Peyer's patch (tissue), 4 donors: ENCODE measurements around the gene CYS1. TPM values are rescaled to one million over a fixed set of nuclear protein-coding genes. Genes with fewer than 3 reads are reported as not detected.
A peak's percentile ranks its signal among the peaks of the same experiment; 100 is the strongest.
"Not testable (repeated sequence)": the region's sequence is repeated elsewhere in the genome, so short reads cannot be mapped to it uniquely, and the experiment has no call there.

Experiments
- DNase-seq, 3 donors: peaks; one replicate each; pipeline ENCODE4 v3.0.0-alpha.2; 2017 to 2019
- H3K27ac ChIP-seq, 4 donors: fragments of 200-600 bp; sonication (generic); one replicate each; pipeline ENCODE4 v1.5.1; 2016 to 2019
- H3K27me3 ChIP-seq, 2 donors: fragments of 200-600 bp; sonication (generic); one replicate each; pipeline ENCODE4 v1.5.1; 2019
- H3K36me3 ChIP-seq, 3 donors: fragments of 200-600 bp; sonication (generic); one replicate each; pipeline ENCODE4 v1.5.1; 2016 to 2019
- H3K4me1 ChIP-seq, 4 donors: fragments of 200-600 bp; sonication (generic); one replicate each; pipeline ENCODE4 v1.5.1; 2016 to 2019
- H3K4me3 ChIP-seq, 4 donors: fragments of 200-600 bp; sonication (generic); 1 replicate in 3 of 4; 2 replicates in 1 of 4; pipeline ENCODE4 v1.5.1; 2016 to 2019; ENCODE audit warnings: mild to moderate bottlenecking in 1 of 4
- H3K9me3 ChIP-seq, 4 donors: fragments of 200-600 bp; sonication (generic); one replicate each; pipeline ENCODE4 v1.5.1; 2016 to 2019; ENCODE audit warnings: mild to moderate bottlenecking in 1 of 4
- POLR2A ChIP-seq, 2 donors: fragments of 450-650 bp; IDR thresholded peaks; one replicate each; pipeline ENCODE4 v1.5.1; 2017; ENCODE audit warnings: antibody characterized with exemption in 2 of 2, mild to moderate bottlenecking in 2 of 2, moderate library complexity in 2 of 2
- total RNA-seq, 4 donors: library from RNA; depleted of rRNA; stranded (reverse); fragments of >200 nt; gene quantifications; one replicate each; pipeline ENCODE4 v1.1.0, GENCODE V29; 2016
- TF ChIP-seq, protein P1 (sequence below), 6 experiments: fragments of 450-650 bp in 4 of 6; fragments of 200-600 bp in 2 of 6; sonication (generic) in 1 of 6; IDR thresholded peaks; one replicate each; pipeline ENCODE4 v1.5.1; 2017 to 2019; ENCODE audit warnings: antibody characterized with exemption in 6 of 6, mild to moderate bottlenecking in 3 of 6, moderate library complexity in 1 of 6

Gene CYS1
- total RNA-seq, 4 donors from 2014 or later, result 1.3 to 5.8 (median 1.6) TPM; not detected in 1

DNA sequence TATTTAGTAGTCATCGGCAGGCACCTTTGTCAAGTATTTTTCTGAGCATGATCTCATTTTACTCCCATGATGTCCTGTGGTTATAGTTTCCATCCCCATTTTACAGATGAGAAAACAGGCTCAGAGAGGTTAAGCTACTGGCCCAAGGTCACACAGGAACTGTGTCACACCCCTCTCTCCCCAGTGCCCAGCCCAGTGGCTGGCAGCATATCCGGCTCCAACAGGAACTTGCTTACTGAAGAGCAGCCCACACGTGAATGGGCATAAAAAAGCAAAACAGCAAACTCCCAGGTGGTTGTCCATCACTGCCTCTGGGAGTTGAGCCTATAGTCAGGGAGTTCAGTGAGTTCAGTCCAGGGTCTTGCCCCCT, 45.2 kb downstream of the CYS1 start:
- Histone ChIP-seq H3K27me3 (no peaks in the 10 kb centered on the region), H3K36me3 (no peaks in the 10 kb centered on the region), H3K4me3 (no peak overlapping the region), H3K9me3 (no peaks in the 10 kb centered on the region), H3K27ac (no peak overlapping the region), H3K4me1 (peaks cover 0 to 11% (median 0%) of the 10 kb centered on the region in 4 donors)
- DNase-seq, result no peak
- no peak for TF ChIP-seq POLR2A (IDR thresholded peaks at IDR 0.05)
- TF ChIP-seq, protein P1, sequence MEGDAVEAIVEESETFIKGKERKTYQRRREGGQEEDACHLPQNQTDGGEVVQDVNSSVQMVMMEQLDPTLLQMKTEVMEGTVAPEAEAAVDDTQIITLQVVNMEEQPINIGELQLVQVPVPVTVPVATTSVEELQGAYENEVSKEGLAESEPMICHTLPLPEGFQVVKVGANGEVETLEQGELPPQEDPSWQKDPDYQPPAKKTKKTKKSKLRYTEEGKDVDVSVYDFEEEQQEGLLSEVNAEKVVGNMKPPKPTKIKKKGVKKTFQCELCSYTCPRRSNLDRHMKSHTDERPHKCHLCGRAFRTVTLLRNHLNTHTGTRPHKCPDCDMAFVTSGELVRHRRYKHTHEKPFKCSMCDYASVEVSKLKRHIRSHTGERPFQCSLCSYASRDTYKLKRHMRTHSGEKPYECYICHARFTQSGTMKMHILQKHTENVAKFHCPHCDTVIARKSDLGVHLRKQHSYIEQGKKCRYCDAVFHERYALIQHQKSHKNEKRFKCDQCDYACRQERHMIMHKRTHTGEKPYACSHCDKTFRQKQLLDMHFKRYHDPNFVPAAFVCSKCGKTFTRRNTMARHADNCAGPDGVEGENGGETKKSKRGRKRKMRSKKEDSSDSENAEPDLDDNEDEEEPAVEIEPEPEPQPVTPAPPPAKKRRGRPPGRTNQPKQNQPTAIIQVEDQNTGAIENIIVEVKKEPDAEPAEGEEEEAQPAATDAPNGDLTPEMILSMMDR (IDR thresholded peaks at IDR 0.05), result no peak

DNA sequence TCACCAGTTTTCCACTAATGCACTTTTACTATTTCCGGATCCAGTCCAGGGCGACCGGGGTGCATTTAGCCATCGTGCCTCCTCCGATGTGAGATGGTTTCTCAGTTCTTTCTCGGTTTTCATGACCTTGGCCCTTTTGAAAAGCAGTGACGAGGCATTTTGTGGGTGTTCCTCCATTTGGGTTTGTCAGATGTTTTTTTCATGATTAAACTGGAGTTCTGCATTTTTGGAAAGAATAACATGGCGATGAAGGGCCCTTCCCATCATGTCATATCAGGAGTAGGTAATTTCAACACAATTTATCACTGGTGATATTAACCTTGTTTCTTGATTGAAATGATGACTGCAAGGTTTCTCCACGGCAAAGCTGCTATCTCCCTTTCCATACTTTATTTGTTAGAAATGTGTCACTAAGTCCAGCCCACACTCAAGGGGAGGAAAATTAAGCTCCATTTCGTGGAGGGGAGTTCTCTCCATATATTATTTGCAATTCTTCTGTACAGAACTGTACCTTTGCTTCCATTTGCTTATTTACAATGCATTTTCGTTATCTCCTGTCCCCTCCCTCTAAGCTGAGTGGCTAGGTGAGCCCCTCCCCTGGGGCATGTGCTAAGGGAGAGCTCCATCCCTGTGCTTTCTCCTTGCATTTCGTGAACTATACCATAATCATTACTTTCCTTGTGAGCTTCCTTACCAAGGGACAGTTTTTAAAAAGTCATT, 45.7 kb downstream of the CYS1 start:
- TF ChIP-seq, protein P1 (IDR thresholded peaks at IDR 0.05), result no peak
- TF ChIP-seq POLR2A (IDR thresholded peaks at IDR 0.05), result no peak
- no peaks in the 10 kb centered on the region for H3K27me3 ChIP-seq
- no peaks in the 10 kb centered on the region for H3K36me3 ChIP-seq
- DNase-seq, result no peak
- no peak overlapping the region for H3K27ac ChIP-seq
- no peaks in the 10 kb centered on the region for H3K9me3 ChIP-seq
- H3K4me3 ChIP-seq, result no peak overlapping the region
- peaks cover 0 to 11% (median under 1%) of the 10 kb centered on the region in 4 donors for H3K4me1 ChIP-seq

DNA sequence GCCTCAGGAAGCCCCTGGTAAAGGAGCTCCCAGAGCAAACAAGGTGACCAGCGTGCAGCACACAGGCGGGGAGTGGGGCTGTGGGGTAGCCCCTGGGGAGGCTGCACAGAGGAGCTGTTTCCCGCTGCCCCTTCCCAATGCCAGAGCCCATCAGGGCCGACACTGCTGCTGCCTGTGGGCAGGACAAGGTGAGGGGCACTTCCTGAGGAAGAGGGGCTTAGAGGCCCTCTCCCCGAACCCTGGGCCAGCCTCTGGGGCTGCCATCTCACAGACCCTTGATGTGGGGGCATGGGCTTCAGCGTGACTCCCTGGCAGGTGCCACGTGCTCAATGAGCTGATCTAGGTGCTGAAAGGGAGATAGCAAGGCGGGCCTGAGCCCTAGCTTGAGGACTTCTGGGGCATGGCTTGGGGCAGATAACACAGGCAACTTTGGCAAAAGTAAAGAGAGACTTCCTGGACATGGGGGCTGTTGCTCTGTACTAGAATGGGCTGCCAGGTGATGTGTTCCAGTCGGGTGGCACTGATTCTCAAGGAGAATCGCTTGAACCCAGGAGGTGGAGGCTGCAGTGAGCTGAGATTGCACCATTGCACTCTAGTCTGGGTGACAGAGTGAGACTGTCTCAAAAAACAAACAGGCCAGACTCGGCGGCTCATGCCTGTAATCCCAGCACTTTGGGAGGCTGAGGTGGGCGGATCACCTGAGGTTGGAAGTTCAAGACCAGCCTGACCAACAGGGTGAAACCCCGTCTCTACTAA, 46.8 kb downstream of the CYS1 start:
- Histone ChIP-seq H3K9me3 (no peaks in the 10 kb centered on the region), H3K4me3 (no peak overlapping the region), H3K4me1 (peaks cover 0 to 19% (median 5%) of the 10 kb centered on the region in 4 donors), H3K27ac (no peak overlapping the region), H3K36me3 (no peaks in the 10 kb centered on the region), H3K27me3 (no peaks in the 10 kb centered on the region)
- TF ChIP-seq, protein P1 (IDR thresholded peaks at IDR 0.05), result no peak
- TF ChIP-seq POLR2A (IDR thresholded peaks at IDR 0.05), result no peak
- DNase-seq, result no peak

DNA sequence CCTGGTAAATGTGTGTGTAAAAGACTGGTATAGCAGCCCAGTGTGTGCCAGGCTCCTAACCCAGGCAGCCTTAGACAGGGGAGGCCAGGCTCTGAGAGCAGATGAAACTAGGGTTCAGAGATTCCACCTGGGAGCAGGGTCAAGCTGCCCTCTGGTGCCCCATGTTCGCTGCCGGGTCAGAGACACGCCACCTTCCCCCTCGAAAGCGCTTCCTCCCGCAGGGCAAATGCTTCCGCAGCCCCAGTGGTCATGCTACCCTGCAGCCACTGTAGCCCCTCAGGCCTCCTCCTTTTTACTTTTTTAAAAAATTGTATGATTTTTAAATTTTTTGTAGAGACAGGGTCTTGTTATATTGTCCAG, 47.5 kb downstream of the CYS1 start:
- no peaks in the 10 kb centered on the region for H3K27me3 ChIP-seq
- no peak for DNase-seq
- H3K4me3 ChIP-seq, result no peak overlapping the region
- H3K4me1 ChIP-seq, result peaks cover 0 to 20% (median 5%) of the 10 kb centered on the region in 4 donors
- H3K36me3 ChIP-seq, result no peaks in the 10 kb centered on the region
- no peak overlapping the region for H3K27ac ChIP-seq
- no peaks in the 10 kb centered on the region for H3K9me3 ChIP-seq
- TF ChIP-seq POLR2A (IDR thresholded peaks at IDR 0.05), result no peak
- TF ChIP-seq, protein P1 (IDR thresholded peaks at IDR 0.05), result no peak

DNA sequence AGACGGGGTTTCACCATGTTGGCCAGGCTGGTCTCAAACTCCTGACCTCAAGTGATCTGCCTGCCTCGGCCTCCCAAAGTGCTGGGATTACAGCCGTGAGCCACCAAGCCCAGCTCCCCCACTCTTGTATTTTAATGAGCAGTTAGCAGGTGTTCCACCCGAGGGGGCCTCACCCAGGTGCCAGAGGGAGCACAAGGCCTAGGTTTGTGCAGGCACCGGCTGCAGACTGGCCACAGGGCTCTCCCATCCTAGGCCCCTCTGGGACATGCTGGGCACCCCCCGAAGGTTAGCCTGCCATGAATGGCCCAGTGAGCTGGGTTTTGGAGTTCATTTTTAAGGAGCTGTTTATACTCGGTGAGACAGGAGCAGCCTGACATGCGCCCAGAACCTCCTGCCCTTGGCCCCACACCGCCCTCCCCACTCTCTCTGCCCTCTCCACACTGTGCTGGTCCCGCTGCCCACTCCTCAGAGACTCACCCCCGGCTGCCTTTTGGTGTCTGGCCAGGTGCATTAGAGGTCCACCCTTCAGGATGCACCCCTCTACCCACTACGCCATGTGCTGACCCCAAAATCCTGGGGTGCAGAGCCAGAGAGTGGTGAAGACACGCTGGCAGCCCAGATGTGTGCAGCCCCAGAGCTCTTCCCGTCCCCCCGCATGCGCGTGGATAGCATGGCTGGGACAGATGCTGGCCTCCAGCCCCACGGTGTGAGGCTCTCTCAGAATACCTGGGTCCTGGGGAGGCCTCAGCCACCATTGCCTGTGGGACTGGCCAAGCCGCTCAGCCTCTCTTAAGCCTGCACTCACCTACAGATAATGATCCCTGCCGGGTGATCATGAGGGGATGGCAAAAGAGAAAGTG, 48.1 kb downstream of the CYS1 start:
- no peaks in the 10 kb centered on the region for H3K9me3 ChIP-seq
- H3K4me3 ChIP-seq, result no peak overlapping the region
- H3K27me3 ChIP-seq, result no peaks in the 10 kb centered on the region
- no peak for DNase-seq
- no peaks in the 10 kb centered on the region for H3K36me3 ChIP-seq
- peaks cover 0 to 20% (median 5%) of the 10 kb centered on the region in 4 donors for H3K4me1 ChIP-seq
- TF ChIP-seq POLR2A (IDR thresholded peaks at IDR 0.05), result no peak
- TF ChIP-seq, protein P1 (IDR thresholded peaks at IDR 0.05), result no peak
- H3K27ac ChIP-seq, result no peak overlapping the region

DNA sequence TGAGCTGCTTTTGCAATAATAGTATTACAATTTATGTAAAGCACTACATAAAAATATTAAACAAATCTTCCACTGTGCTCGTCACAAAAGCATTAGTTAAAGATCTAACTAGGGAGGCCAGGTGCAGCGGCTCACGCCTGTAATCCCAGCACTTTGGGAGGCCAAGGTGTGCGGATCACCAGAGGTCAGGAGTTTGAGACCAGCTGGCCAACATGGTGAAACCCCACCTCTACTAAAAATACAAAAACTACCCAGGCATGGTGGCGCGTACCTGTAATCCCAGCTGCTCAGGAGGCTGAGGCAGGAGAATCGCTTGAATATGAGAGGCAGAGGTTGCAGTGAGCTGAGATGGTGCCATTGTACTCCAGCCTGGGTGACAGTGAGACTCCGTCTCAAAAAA, 49.4 kb downstream of the CYS1 start:
- peak overlapping the region in 1 of 4 donors; percentile 24 for H3K4me3 ChIP-seq
- H3K27ac ChIP-seq, H3K9me3 ChIP-seq, H3K27me3 ChIP-seq, H3K36me3 ChIP-seq, H3K4me1 ChIP-seq, DNase-seq: not testable (repeated sequence)
